ENCODE results near the gene ZNF770. TPM values are rescaled to one million over a fixed set of nuclear protein-coding genes. Genes with fewer than 3 reads are reported as not detected.

The ZNF770 gene
- total and polyA plus RNA-seq, 10 donors = 9.9 to 44.4 (median 30.6) TPM

GRCh38 chr15:35020974-35021373 lies 32.9 kb upstream of the ZNF770 start:
- Histone ChIP-seq H3K4me3 (no peak overlapping the region), H3K9me3 (no peaks in the 10 kb centered on the region), H3K4me1 (peaks cover 0 to 15% (median 3%) of the 10 kb centered on the region in 6 donors), H3K36me3 (no peaks in the 10 kb centered on the region), H3K27me3 (replicated peaks in 1 of 7) (no peaks in the 10 kb centered on the region), H3K27ac (peak overlapping the region in 1 of 8 donors; percentile 72)
- DNase-seq = no peak
- WGBS, 5 donors = 90 to 98% (median 95%) methylated on average over 6 of the region's 6 CpGs
- TF ChIP-seq CTCF (IDR thresholded peaks at IDR 0.05 in 8 of 11, conservative IDR thresholded peaks at IDR 0.05 in 3 of 11) (no peak), POLR2AphosphoS5 (IDR thresholded peaks at IDR 0.05) (no peak)
- intact Hi-C loops (cut with DNase I; ENCODE audit: low total_unique reads) = no loop called here

GRCh38 chr15:35019404-35020327 lies 31.6 kb upstream of the ZNF770 start:
- Histone ChIP-seq H3K4me3 (peak overlapping the region in 1 of 8 donors; percentile 9), H3K4me1 (peaks cover 0 to 15% (median 3%) of the 10 kb centered on the region in 6 donors), H3K27me3 (replicated peaks in 1 of 7) (no peaks in the 10 kb centered on the region), H3K27ac (peak overlapping the region in 4 of 8 donors; percentile 47 to 72 (median 62)), H3K36me3 (no peaks in the 10 kb centered on the region), H3K9me3 (no peaks in the 10 kb centered on the region)
- intact Hi-C loops (cut with DNase I; ENCODE audit: low total_unique reads) = no loop called here
- WGBS, 5 donors = 74 to 85% (median 82%) methylated on average over 6 of the region's 6 CpGs
- TF ChIP-seq POLR2A (IDR thresholded peaks at IDR 0.05) (no peak), POLR2AphosphoS5 (IDR thresholded peaks at IDR 0.05) (no peak), CTCF (IDR thresholded peaks at IDR 0.05 in 8 of 11, conservative IDR thresholded peaks at IDR 0.05 in 3 of 11) (no peak)
- no peak for DNase-seq

GRCh38 chr15:35014241-35014640 lies 26.2 kb upstream of the ZNF770 start:
- no peak overlapping the region for H3K27ac ChIP-seq
- TF ChIP-seq POLR2A (IDR thresholded peaks at IDR 0.05) (no peak), CTCF (IDR thresholded peaks at IDR 0.05 in 8 of 11, conservative IDR thresholded peaks at IDR 0.05 in 3 of 11) (no peak), POLR2AphosphoS5 (IDR thresholded peaks at IDR 0.05) (no peak)
- no peak overlapping the region for H3K4me3 ChIP-seq
- no peaks in the 10 kb centered on the region for H3K9me3 ChIP-seq
- H3K4me1 ChIP-seq = no peaks in the 10 kb centered on the region
- no peaks in the 10 kb centered on the region for H3K36me3 ChIP-seq
- DNase-seq = no peak
- no peaks in the 10 kb centered on the region for H3K27me3 ChIP-seq (replicated peaks in 1 of 7)
- intact Hi-C loops (cut with DNase I; ENCODE audit: low total_unique reads) = no loop called here

GRCh38 chr15:35013370-35013769 lies 25.3 kb upstream of the ZNF770 start:
- H3K9me3 ChIP-seq = no peaks in the 10 kb centered on the region

More at GRCh38 chr15:35013370-35013769, 25.3 kb upstream of the ZNF770 start:
- no peak for DNase-seq
- 45 to 78% (median 63%) methylated on average over 4 of the region's 4 CpGs for WGBS, 5 donors
- no peak for TF ChIP-seq POLR2AphosphoS5 (IDR thresholded peaks at IDR 0.05)
- TF ChIP-seq POLR2A (IDR thresholded peaks at IDR 0.05) = no peak
- no peak for TF ChIP-seq CTCF (IDR thresholded peaks at IDR 0.05 in 8 of 11, conservative IDR thresholded peaks at IDR 0.05 in 3 of 11)
- H3K4me3 ChIP-seq = no peak overlapping the region
- no peaks in the 10 kb centered on the region for H3K36me3 ChIP-seq
- H3K27ac ChIP-seq = no peak overlapping the region
- no peaks in the 10 kb centered on the region for H3K4me1 ChIP-seq
- intact Hi-C loops (cut with DNase I; ENCODE audit: low total_unique reads) = no loop called here
- H3K27me3 ChIP-seq (replicated peaks in 1 of 7) = no peaks in the 10 kb centered on the region

Data from spleen (tissue), 11 donors.